Measurements from ENCODE around the gene PLEKHA3.
A peak's percentile ranks its signal among the peaks of the same experiment; 100 is the strongest.
"Not testable (repeated sequence)": the region's sequence is repeated elsewhere in the genome, so short reads cannot be mapped to it uniquely, and the experiment has no call there.

The PLEKHA3 gene

DNA sequence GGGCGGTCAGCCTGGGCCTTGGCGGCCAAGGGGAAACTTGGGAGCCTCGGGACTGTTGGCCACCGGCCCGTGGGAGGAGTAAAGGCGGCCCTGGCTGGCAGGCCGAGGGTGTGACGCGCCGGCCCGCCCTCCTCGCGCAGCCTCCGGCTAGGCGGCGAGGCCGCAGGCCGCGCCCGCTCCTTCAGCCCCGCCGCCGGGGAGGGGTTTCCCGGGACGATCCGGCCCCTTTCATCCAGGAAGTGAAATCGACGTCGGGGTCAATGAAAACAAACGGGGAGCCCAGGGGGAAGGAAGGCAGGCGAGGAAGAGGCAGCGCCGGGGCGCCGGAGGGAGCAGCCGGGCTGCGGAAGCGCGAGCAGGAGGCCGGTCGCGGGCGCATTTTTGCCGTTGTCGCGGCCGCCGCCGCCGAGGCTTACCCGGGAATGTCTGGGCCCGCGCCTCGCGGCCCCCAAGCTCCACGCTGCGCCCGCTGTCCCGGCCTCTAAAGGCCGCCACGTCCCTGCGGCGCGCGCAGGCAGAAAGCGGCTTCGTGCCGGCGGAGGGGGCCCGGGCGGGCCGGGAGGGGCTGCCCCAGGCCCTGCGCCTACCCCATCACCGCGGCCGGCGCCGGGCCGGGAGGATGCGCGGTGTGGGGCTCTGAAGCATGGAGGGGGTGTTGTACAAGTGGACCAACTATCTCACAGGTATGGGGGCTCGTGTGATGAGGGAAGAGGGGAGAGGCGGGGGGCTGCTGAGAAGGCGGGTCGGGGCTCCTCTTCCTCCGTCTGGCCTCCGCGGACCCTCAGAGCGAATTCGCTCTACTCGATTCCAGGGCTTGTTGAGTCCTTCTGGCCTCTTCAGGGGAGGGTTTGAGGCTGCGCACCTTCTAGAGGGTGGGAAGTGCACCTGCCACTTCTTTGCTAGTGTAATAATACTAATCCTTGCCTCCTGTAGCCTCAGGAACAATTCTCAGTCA lies at the start of gene PLEKHA3:
PLEKHA3 (plus strand) TSS at position 231 of the 955 bp plus-strand sequence; CDS start at position 644, 413 bp downstream.
- DNase-seq, result peak; percentile 59

DNA sequence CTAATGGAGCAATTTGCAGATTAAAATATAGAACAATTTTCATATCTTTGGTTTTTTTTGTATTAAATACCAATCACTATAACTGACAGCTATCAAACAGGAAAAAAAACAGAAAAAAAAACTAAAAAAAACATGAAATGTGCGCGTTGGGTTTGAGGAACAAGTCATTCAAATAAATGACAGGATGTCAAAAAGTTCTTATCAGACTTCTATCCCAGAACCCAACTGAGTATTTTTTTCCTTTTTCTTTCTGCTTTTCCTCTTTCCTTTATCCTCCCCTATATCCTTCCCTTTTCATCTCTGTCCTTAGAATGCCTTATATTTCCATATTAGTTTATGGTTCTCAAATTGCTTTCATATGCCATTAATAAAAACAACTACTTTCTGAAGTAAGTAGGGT lies 43.6 kb upstream of the PLEKHA3 start:
- no peak for DNase-seq

DNA sequence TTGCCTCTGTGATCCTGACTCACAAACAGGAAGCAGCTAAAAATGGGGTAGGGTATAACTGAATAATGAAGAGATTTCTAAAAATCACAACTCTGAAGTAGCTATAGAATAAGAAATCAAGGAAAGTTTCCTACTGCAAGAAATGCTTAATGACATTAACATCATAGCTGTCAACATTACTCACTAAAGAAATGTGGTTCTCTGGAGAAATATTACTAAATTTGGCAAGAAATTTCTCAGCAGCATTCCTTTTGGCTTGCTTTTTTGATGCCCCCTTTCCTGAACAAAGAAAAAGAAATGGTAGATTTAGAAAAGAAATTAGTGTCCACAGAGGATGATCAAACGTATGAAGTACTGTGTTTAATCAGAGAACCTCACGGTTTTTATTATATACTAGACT lies 38.8 kb upstream of the PLEKHA3 start:
- DNase-seq, result no peak

DNA sequence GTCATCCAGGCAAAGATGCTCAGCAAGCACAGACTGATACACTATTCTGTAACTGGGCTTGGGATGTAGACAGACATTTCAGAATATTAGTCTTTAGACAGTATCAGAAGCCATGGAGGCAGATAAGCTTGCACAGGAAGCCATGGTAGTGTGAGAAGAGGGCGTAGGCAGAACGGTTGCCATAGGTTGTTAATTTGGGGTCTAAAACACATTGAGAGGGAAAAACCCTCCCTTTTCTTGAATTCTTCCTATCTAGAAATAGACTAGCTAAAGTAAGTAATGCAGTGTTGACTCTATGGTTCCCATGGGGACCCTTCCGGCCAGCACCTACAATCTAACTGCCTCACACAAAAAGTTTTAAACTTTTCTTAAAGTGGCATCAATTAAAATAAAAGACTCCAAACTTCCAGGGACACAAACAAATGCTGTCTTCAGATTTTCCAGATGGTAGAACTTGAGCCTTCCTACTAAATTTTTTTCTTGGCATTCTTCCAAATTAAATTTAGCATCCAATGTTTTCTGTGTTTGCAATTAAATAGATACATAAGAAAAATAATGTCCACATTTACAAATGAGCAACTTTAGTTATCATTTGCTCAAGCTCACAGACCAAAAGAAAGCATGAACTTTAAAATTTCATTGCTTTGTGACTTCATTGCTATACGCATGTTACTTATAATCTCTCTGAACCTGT lies 31.1 kb upstream of the PLEKHA3 start:
- DNase-seq, result no peak

DNA sequence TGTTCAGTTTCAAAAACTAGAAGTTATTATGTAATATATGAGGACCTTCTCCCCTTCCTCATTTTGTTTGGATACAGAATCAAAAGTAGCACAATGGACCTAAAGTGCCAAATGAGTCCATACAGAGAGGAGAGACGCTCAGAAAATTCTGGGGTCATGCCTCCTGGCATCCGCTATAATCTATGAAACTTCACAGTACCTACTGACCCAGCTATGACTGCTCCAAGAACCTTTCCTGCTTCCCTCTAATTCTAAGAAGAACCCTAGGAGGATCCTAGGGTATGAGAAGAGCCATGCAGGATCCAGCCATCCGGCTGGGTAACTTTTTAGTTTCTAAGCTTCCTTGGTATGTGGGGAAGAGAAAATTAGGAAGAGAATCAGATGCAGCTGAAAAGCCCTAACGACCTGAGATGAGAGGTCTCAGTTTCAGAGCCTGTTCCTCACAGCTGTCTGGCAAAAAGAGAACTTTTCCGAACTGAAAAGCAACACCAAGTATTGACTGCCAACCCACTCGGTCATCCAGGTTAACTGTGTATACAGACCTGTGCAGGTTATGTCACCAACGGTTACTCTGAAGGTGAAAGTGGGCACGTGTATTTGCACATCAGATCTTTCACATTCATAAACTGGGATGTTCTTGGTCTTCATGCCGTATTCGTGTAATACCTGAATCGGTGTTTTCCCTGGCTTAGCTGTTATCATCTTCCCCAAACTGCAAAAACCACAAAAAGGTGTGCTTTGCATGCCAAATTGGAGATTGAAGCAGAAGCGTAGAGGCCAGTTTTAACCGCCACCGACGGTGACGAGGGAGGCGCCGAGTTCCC lies 30.3 kb upstream of the PLEKHA3 start:
- DNase-seq, result no peak

DNA sequence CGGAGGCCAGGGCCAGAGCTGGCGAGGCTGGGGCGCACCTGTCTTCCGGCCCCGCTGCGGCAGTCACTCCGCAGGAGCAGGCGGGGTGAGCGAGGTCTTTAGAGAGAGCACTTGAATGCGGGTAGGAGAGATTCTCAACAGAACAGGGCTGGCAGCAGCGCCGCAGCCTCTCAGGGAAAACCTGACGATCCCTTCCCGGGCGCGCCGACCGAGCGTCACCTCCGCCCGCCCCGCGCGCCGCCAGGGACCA lies 29.8 kb upstream of the PLEKHA3 start:
- DNase-seq, result no peak

DNA sequence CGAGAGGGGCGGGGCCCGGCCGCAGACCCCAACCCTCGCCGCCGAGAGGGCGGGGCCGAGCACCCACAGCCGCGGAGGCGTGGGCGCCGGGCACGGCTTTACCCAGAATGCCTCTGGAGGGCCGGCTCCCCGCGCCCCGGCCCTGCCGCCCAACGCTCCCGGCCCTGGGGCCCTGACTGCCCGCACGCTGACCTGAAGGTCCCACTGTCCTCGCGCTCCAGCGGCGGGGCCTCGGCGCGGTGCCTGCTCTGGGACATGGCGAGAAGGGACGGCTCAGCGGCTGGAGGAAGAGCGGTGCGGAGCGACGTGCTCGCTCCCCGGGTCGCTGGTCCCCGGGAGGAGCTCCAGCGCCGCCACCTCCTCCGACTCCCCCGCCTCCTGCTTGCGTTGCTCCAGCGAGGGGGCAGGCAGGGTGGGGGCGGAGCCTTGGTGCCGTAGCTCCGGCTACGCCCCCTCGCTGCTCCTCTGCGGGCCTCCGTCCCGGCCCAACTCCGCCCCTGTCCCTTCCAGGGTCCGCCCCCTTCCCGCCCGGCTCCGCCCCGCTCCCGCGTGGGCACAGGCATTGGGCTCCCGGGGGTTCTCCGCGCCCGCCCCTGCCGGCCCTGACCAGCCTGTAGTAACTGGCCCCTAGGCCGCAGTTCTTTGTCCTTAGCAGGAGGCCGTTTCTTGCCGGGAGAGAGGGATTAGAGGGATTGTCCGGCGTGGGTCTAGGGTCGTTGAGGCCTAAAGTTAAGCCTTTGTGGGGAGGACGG lies 29.3 kb upstream of the PLEKHA3 start, which contains the start of the genes PJVK and PRKRA:
PJVK (plus strand) TSS at position 605 of the 752 bp plus-strand sequence. CDS start 2,032 bp downstream, outside the sequence.
PRKRA (minus strand) TSS at position 402 of the 752 bp plus-strand sequence; CDS start at position 257, 145 bp downstream.
- peak; percentile 91 for DNase-seq

DNA sequence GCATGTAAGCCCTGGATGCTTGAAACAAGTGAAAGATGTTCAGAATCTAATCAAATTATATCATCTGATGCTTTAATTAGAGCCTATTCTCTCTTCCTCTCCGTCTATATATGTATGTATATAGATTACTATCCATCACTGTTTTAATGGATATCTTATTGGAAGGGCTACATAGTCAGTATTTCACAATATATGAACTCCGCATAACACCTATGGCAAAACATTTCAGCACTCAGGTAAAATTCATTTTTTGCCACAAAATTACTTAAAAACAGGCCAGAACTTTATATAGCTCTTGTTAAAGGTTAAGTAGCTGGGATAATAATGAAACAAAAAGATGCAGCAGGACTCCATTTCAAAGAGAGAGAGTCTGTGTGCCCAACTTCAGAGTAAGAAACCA lies 27.9 kb upstream of the PLEKHA3 start:
- DNase-seq, result no peak

DNA sequence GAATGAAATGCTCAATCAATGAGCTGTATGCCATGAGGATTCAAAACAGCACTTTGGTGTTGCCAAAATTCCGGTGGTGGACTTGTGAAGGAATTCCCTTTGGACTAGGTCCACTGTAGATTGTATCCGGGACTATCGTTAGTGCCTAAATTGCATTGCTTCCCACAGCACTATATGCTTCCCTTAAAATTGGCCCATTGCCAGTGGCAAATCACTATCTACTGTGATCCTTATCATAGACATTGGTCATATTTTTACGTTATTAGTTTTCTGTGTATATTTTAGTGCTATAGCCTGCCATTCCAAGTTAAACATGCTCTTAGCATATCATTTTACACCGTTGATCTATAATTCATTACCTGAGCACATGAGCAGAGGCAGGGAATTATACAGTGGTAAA lies 27.4 kb upstream of the PLEKHA3 start:
- no peak for DNase-seq

DNA sequence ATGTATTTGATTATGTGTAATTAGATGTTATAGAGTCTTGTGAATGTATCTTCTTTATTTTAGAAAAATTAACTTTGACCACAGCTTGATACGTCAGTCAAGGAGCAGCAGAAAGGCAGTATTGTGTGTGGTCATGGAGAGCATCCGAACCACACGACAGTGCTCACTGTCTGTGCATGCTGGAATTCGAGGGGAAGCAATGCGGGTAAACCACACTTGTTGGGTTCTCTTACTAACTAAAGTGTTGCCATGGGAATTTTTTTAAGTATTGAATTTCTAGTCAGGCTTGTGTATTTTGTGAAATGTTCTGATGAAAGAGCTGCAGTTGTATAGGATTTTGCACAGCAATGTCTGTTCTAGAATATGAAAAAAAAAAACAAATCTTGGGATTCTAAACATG lies 24.3 kb upstream of the PLEKHA3 start:
- no peak for DNase-seq

DNA sequence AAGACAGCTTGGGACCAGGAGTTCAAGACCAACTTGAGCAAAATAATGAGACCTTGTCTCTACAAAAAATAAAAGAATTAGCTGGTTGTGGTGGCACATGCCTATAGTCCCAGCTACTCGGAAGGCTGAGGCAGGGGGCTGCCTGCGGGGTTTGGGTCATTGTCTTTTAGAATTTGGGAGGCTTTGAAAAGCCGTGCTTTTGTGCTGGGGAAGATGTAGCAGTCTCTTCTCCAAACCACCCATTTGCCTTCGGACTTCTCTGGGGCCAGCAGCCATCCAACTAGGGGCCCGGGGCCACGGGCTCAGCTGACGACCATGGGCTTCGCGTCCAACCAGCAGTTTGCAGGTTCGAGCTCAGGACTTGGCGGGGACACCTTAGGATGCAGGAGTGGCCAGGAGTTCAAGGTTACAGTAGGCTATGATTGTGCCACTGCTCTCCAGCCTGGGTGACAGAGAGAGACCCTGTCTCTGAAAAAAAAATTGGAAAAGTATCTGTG lies 22.8 kb upstream of the PLEKHA3 start:
- DNase-seq, result no peak

DNA sequence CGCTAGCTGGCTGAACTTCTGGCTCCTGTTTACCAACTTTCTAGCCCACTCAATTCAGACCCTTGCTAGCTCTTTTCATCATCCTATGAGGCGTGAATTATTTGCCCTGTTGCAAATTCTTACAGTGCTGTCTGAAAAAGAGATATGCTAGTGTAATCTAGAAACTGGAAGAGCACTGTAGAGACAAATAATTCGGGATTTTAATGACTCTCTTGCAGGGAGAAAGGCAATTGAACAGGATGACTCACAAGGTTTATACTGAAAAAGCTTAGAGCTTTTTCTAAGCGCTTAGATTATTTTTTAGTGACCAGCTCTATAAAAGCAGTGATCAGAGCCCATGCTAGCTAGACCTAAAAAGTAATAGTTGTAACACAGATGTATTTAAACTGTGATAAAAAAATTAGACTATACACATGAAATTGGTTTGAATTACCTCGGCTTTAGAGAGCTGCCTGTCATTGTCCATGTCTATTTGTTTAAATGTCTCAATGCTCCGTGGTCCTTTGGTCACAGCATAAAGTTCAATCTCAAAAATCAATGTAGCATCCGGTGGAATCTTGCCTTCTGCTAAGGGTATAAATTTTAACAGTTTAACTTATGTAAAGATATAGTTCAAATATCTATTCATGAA lies 10.9 kb upstream of the PLEKHA3 start:
- DNase-seq, result no peak

DNA sequence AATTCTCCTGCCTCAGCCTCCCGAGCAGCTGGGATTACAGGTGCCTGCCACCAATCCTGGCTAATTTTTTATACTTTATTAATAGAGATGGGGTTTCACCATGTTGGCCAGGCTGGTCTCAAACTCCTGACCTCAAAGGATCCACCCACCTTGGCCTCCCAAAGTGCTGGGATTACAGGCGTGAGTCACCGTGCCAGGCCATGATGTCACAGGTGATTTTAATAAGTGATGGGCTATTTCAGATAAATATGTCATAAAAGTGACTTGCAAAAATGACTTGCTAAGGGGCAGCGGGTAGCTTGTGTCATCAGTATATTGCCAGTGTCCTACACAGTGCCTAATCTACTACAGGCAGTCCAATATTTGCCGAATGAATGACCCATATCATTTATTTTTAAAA lies 8.9 kb upstream of the PLEKHA3 start:
- not testable (repeated sequence) for DNase-seq

DNA sequence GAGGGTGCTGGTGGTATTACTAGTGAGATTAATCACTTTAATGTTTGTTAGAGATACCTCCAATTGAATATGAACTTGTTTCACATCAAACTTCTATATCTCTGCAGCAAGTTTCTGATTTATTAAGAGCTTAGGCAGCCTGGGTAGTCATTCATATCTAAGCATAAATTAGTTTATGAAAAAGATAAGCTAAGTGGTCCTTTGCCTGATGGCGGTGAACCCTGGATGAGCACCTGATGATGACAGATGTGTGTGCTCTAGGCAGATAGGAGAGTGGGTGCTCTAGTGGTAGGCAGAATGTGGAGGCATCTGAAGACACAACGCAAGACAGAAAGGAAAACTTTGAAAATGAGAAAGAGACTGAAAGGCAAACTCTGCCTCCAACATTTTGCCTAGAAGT lies 6.9 kb upstream of the PLEKHA3 start:
- no peak for DNase-seq

DNA sequence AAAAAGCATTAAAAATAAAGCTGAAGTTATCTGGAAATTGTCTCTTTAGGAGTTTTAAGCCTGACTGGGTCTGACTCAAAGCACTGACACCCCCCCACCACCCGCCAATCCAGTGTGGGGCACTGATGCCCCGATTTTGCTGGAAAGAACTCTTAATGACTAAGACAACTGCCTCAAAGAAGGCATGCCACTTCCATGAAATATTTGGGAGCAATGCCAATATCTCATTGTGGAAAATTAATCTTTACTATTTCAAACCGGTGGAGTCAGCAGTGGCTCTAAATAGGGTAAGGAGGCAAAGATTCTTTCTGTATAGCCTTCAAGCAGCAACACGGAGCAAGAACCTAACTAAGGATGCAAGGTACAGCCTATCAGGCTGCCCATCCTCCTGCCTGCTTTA lies 6.3 kb upstream of the PLEKHA3 start:
- DNase-seq, result no peak

DNA sequence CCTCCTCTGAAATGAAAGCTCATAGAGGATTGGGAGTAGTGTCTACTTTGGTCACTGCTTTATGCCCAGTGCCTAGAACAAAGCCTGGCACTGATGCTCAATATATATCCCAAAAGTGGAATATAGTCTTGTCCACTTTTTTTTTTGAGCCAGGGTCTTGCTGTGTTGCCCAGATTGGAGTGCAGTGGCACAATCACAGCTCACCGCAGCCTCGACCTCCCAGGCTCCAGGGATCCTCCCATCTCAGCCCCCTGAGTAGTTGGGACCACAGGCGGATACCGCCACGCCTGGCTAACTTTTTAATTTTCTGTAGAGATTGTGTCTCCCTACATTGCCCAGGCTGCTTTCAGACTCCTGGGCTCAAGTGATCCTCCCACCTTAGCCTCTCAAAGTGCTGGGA lies 5.7 kb upstream of the PLEKHA3 start:
- DNase-seq, result no peak

DNA sequence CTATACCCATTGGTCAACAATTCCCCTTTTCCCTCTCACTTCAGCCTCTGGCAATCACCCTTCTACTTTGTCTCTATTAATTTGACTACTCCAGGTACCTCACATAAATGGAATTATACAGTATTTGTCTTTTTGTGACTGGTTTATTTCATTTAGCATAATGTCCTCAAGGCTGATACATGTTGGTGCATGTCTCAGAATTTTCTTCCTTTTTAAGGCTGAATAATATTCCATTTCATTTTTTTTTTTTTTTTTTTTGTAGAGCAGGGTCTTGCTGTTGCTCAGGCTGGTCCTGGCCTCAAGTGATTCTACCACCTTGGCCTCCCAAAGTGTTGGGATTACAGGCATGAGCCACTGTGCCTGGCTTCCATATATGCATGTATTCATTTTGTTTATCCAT lies 3.8 kb upstream of the PLEKHA3 start:
- DNase-seq, result no peak

DNA sequence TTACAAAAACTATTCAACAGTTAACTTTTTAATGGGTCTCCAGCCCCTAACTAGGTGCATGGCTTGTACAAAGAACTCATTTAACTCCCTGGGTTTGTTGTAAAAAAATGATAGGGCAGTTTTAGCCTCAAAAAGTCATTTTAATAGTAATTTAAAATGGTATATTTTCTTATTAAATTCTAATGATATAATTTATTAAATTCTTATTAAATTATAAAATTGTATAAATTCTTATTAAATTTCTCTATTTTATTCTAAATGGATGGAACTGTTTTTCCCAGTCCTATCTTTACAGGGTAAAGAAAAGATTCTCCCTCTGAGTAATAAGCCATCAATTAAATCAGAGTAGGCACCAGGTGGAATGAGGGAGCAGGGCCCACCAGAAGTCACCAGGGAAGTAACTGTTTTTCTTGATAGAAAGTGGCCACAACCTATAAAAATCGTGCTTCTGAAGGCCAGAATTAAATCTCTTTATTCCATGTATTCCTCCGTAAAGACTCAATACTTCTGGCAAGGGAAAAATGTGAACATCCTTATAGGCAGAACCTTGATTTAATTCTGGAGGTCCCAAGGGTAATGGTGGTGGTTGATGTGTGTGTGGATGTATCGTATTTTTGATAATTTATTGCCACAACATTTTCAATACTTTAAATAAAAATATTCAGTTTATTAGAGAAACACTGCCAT lies 2.7 kb upstream of the PLEKHA3 start:
- DNase-seq, result no peak

DNA sequence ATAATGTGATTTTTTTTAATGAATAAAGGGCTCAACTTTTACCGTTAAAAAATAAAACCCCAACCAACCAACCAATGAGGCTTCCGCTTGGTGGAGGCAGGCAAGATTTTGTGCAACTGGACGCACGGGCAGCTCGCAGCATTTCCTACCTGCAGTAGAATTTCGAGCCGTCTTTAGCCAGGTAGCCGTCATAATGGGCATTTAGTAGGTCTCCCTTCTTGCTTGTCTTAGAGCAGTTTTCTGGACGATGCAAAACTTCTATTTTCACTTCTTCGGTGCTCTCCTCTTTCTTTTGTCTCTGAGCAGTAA lies 2.2 kb upstream of the PLEKHA3 start:
- DNase-seq, result no peak

DNA sequence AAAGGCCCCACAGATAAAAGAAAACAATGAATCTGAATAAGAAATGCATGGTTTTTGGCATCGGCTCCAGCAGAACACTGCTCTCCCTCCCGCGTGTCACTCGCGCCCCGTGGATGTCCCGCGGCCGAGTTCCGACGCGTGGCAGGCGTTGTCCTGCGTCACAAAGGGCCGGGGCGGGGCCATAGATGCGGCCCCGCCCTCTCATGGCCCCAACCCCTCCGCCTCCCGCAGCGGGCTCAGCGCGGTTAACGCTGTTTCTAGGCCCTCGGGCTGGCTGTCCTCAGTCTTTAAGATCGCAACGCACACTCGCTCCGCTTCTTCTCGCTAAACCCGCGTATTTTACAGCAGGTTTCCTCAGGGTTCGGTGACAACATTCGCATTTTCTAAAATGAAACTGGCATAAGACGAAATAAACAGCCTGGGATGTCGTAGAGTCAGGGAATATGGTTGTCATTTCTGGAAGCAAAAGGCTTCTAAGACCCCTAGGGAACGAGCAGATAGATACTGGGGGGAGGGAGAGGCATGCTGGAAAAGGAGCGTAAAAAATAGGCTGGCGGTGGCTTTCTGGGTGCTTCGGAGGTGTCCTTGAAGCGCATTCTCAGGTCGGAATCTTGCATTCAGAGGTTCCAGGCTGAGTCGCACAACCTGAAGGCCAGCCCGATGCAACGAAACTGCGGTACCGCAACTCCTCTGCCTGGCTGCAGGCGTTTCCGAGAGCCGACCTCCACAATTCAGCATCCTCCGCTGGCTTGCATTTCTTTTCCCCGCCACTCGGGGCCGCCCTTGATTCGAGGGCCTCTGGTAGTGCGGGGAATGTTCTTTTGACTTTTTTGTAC lies 1.6 kb upstream of the PLEKHA3 start, which contains the start of gene FKBP7:
FKBP7 (minus strand) TSS at position 162 of the 836 bp plus-strand sequence; CDS start at position 61, 101 bp downstream.
- DNase-seq, result peak; percentile 63
